Right ventricle myocardium superior (tissue), 1 donor: Measurements from ENCODE around the gene GUCY2C. TPM values are rescaled to one million over a fixed set of nuclear protein-coding genes. Genes with fewer than 3 reads are reported as not detected.

Experiments
- ATAC-seq: fragments of 200-7000 bp; cut with Tn5 transposase; one replicate; pipeline ENCODE4 v1.9.1; 2020; ENCODE audit warnings: mild to moderate bottlenecking; ENCODE audit not compliant: poor library complexity
- DNase-seq: peaks from one replicate; pipeline ENCODE4 v3.0.0-alpha.2; 2020
- intact Hi-C: fragments of 100-400 bp; cut with DNase I; formaldehyde crosslinking; loops from one replicate; pipeline ENCODE4 v1.11.2; 2022
- total RNA-seq: library from RNA; stranded (reverse); fragmentation: NEBNext Ultra II Directional; extraction: Animal tissue kit (Norgen Biotek cat#: 25700); gene quantifications from one replicate; pipeline ENCODE4 v1.2.1, GENCODE V29; 2021
- donor health status: DM: no; HTN: yes; CAD: no; lungs with severe emphysema.

The GUCY2C gene
- total RNA-seq, 1 donor from 2014 or later: not detected

- no peak for ATAC-seq
- intact Hi-C loops: no loop called here
- DNase-seq: no peak
Measured at GRCh38 chr12:14591719-14592118, 104.7 kb downstream of the GUCY2C start.

- DNase-seq (no peak), ATAC-seq (no peak)
- intact Hi-C loops: no loop called here
Measured at GRCh38 chr12:14589169-14590004, 107.0 kb downstream of the GUCY2C start.

- ATAC-seq (no peak), DNase-seq (no peak)
- intact Hi-C loops: no loop called here
Measured at GRCh38 chr12:14588571-14588970, 107.8 kb downstream of the GUCY2C start.

GRCh38 chr12:14578646-14579045 is 117.8 kb downstream of the GUCY2C start:
- no peak for ATAC-seq
- intact Hi-C loops: no loop called here
- no peak for DNase-seq

- no peak for ATAC-seq
Measured at GRCh38 chr12:14577344-14577743, 119.1 kb downstream of the GUCY2C start.

GRCh38 chr12:14576896-14577295 is 119.5 kb downstream of the GUCY2C start:
- ATAC-seq: no peak
- no peak for DNase-seq
- intact Hi-C loops: no loop called here

More at GRCh38 chr12:14577344-14577743, 119.1 kb downstream of the GUCY2C start:
- intact Hi-C loops: no loop called here
- no peak for DNase-seq

GRCh38 chr12:14575585-14575984 is 120.8 kb downstream of the GUCY2C start:
- no peak for ATAC-seq

GRCh38 chr12:14573118-14573517 is 123.3 kb downstream of the GUCY2C start:
- ATAC-seq: peak; percentile 66
- no peak for DNase-seq
- intact Hi-C loops: no loop called here

More at GRCh38 chr12:14575585-14575984, 120.8 kb downstream of the GUCY2C start:
- no peak for DNase-seq
- intact Hi-C loops: no loop called here

- DNase-seq: no peak
- no peak for ATAC-seq
- intact Hi-C loops: no loop called here
Measured at GRCh38 chr12:14572401-14572800, 124.0 kb downstream of the GUCY2C start.

- ATAC-seq (no peak), DNase-seq (no peak)
- intact Hi-C loops: no loop called here
Measured at GRCh38 chr12:14571779-14572178, 124.6 kb downstream of the GUCY2C start.

GRCh38 chr12:14570231-14570630 is 126.2 kb downstream of the GUCY2C start:
- no peak for DNase-seq
- ATAC-seq: no peak
- intact Hi-C loops: no loop called here

GRCh38 chr12:14567351-14568162 is 128.8 kb downstream of the GUCY2C start, which contains the start of gene PLBD1:
TSS of gene PLBD1 (minus strand) at chr12:14567883. CDS start at chr12:14567696, 187 bp downstream.
- ATAC-seq (peak; percentile 95), DNase-seq (peak; percentile 89)
- intact Hi-C loops: no loop called here

- DNase-seq (no peak), ATAC-seq (no peak)
- intact Hi-C loops: no loop called here
Measured at GRCh38 chr12:14564336-14564959, 132.0 kb downstream of the GUCY2C start.

GRCh38 chr12:14563046-14563445 is 133.4 kb downstream of the GUCY2C start:
- intact Hi-C loops: no loop called here
- DNase-seq (no peak), ATAC-seq (no peak)

Other genes with a start within 250 kb of the GUCY2C start
- 23.8 TPM for gene PLBD1, start 128.7 kb downstream of the GUCY2C start, total RNA-seq
- 45.7 TPM for gene WBP11, start 106.9 kb upstream of the GUCY2C start, total RNA-seq
- 1.6 TPM for gene C12orf60, start 107.1 kb upstream of the GUCY2C start, total RNA-seq
- not detected for gene SMCO3, start 117.6 kb upstream of the GUCY2C start, total RNA-seq
- 2.8 TPM for gene ART4, start 146.9 kb upstream of the GUCY2C start, total RNA-seq
- 231 TPM for gene MGP, start 189.3 kb upstream of the GUCY2C start, total RNA-seq
- gene ERP27, start 241.9 kb upstream of the GUCY2C start, total RNA-seq: 0.24 TPM